ENCODE data around the gene LDLRAD4. TPM values are rescaled to one million over a fixed set of nuclear protein-coding genes. Genes with fewer than 3 reads are reported as not detected.

Gene LDLRAD4
- polyA plus RNA-seq, 1 experiment = not detected

DNA sequence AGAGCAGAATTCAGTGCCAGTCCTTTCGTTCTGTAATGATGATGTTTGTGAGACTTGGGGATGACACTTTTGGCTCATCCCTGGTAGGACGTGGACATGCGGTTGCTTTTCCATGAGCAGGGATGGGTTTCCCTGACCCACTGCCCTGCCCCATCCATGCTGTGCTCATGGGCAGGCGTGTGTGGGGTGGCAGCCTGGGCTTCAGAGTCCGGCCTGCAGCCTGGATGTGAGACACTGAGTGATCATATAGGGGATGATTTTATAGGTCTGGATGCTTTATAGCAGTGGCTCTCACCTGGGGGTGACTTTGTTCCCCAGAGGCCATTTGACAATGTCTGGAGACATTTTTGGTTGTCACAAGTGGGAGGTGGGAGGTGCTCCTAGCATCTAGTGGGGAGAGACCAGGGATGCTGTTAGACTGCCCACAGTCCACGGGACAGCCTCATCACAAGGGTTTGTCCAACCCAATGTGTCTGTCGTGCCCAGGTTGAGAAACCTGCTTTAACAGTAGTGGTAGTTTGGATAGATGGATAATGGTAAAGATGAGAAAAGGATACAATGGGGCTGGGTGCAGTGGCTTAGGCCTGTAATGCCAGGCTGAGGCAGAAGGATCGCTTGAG lies 38.9 kb downstream of the LDLRAD4 start:
- no peak for DNase-seq (ENCODE audit: low read depth, low spot score)
- Histone ChIP-seq H3K9me3 (ENCODE audit: control insufficient read depth, insufficient read depth, low read length) (no peaks in the 10 kb centered on the region; the same call in 1 of the 2 replicates), H3K4me3 (ENCODE audit: low read depth, low read length) (no peak overlapping the region), H3K27ac (ENCODE audit: low read depth, low read length) (no peak overlapping the region), H3K27me3 (ENCODE audit: control insufficient read depth, insufficient read depth, low read length) (peaks cover 2% of the 10 kb centered on the region)
- CTCF ChIA-PET = no interaction called here
- POLR2A ChIA-PET = no interaction called here
- TF ChIP-seq, protein P1, sequence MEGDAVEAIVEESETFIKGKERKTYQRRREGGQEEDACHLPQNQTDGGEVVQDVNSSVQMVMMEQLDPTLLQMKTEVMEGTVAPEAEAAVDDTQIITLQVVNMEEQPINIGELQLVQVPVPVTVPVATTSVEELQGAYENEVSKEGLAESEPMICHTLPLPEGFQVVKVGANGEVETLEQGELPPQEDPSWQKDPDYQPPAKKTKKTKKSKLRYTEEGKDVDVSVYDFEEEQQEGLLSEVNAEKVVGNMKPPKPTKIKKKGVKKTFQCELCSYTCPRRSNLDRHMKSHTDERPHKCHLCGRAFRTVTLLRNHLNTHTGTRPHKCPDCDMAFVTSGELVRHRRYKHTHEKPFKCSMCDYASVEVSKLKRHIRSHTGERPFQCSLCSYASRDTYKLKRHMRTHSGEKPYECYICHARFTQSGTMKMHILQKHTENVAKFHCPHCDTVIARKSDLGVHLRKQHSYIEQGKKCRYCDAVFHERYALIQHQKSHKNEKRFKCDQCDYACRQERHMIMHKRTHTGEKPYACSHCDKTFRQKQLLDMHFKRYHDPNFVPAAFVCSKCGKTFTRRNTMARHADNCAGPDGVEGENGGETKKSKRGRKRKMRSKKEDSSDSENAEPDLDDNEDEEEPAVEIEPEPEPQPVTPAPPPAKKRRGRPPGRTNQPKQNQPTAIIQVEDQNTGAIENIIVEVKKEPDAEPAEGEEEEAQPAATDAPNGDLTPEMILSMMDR (IDR thresholded peaks at IDR 0.05; ENCODE audit: low read depth, low read length) = no peak

- DNase-seq (ENCODE audit: low read depth, low spot score) = no peak
- peaks cover 2% of the 10 kb centered on the region for H3K27me3 ChIP-seq (ENCODE audit: control insufficient read depth, insufficient read depth, low read length)
- no peak overlapping the region for H3K27ac ChIP-seq (ENCODE audit: low read depth, low read length)
- H3K9me3 ChIP-seq (ENCODE audit: control insufficient read depth, insufficient read depth, low read length) = no peaks in the 10 kb centered on the region; the same call in 1 of the 2 replicates
- POLR2A ChIA-PET = no interaction called here
- CTCF ChIA-PET = no interaction called here
- no peak overlapping the region for H3K4me3 ChIP-seq (ENCODE audit: low read depth, low read length)
- TF ChIP-seq, protein P1 (IDR thresholded peaks at IDR 0.05; ENCODE audit: low read depth, low read length) = no peak
Observed at GRCh38 chr18:13258921-13259320, 40.4 kb downstream of the LDLRAD4 start.

GRCh38 chr18:13259701-13260100 lies 41.1 kb downstream of the LDLRAD4 start:
- POLR2A ChIA-PET = no interaction called here
- DNase-seq (ENCODE audit: low read depth, low spot score) = no peak
- Histone ChIP-seq H3K27ac (ENCODE audit: low read depth, low read length) (no peak overlapping the region), H3K4me3 (ENCODE audit: low read depth, low read length) (no peak overlapping the region), H3K9me3 (ENCODE audit: control insufficient read depth, insufficient read depth, low read length) (no peaks in the 10 kb centered on the region; the same call in 1 of the 2 replicates), H3K27me3 (ENCODE audit: control insufficient read depth, insufficient read depth, low read length) (peaks cover 2% of the 10 kb centered on the region)
- TF ChIP-seq, protein P1 (IDR thresholded peaks at IDR 0.05; ENCODE audit: low read depth, low read length) = no peak
- CTCF ChIA-PET = no interaction called here

- no peak overlapping the region for H3K4me3 ChIP-seq (ENCODE audit: low read depth, low read length)
- DNase-seq (ENCODE audit: low read depth, low spot score) = no peak
- ChIA-PET POLR2A (no interaction called here), CTCF (no interaction called here)
- H3K27ac ChIP-seq (ENCODE audit: low read depth, low read length) = no peak overlapping the region
- peaks cover 2% of the 10 kb centered on the region for H3K27me3 ChIP-seq (ENCODE audit: control insufficient read depth, insufficient read depth, low read length)
- H3K9me3 ChIP-seq (ENCODE audit: control insufficient read depth, insufficient read depth, low read length) = no peaks in the 10 kb centered on the region; the same call in 1 of the 2 replicates
- TF ChIP-seq, protein P1 (IDR thresholded peaks at IDR 0.05; ENCODE audit: low read depth, low read length) = no peak
Observed at GRCh38 chr18:13260197-13260934, 41.8 kb downstream of the LDLRAD4 start.

DNA sequence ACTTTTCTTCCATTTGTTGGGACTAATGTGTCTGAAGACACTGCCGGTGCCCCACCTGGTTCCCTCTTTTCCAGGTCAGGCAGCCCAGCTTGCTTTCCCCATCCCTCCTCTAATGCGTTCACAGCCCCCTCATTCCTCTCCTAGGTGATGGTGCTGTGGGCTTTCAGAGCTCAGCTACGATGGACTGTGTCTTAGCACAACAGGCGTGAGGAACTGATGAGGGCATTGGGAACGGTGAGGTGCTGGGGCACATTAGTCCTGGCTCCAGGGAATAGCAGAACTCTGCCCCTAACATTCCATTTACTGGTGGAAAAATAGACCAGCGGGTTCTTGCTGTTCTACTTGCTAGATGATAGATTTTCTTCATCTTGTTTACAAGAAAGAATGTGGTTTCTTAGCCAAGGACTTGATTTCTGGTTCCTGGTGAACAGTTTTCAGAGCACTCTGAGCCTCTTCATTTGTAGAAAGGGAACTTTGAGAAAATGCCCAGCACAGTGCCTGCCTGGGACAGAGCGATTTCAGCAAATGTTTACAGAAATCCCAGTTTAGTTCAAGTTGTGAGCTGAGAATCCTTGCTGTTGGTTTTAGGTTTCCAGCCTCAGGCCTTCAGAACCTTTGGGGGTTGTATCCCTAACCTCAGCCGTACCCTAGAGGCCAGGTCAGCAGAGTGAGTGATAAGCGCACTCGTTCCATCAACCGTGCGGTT lies 42.5 kb downstream of the LDLRAD4 start:
- Histone ChIP-seq H3K27me3 (ENCODE audit: control insufficient read depth, insufficient read depth, low read length) (peaks cover 2% of the 10 kb centered on the region), H3K4me3 (ENCODE audit: low read depth, low read length) (no peak overlapping the region), H3K27ac (ENCODE audit: low read depth, low read length) (no peak overlapping the region), H3K9me3 (ENCODE audit: control insufficient read depth, insufficient read depth, low read length) (no peaks in the 10 kb centered on the region; the same call in 1 of the 2 replicates)
- TF ChIP-seq, protein P1 (IDR thresholded peaks at IDR 0.05; ENCODE audit: low read depth, low read length) = no peak
- CTCF ChIA-PET = no interaction called here
- no peak for DNase-seq (ENCODE audit: low read depth, low spot score)
- POLR2A ChIA-PET = no interaction called here
